Hepatocyte (in vitro differentiated cells): ENCODE data around the gene MOK. TPM values are rescaled to one million over a fixed set of nuclear protein-coding genes. Genes with fewer than 3 reads are reported as not detected.
A peak's percentile ranks its signal among the peaks of the same experiment; 100 is the strongest.

Source experiments
- DNase-seq: peaks from one replicate; pipeline ENCODE4 v3.0.0-alpha.2; 2016; ENCODE audit warnings: low spot score
- H2AFZ ChIP-seq: fragments of 200-600 bp; sonication (generic); 2 replicates; pipeline ENCODE4 v1.6.0; 2016; ENCODE audit warnings: antibody characterized with exemption, mild to moderate bottlenecking
- H3K27ac ChIP-seq: fragments of 200-600 bp; sonication (generic); 2 replicates; pipeline ENCODE4 v1.5.1; 2016; ENCODE audit warnings: mild to moderate bottlenecking
- H3K27me3 ChIP-seq: fragments of 200-600 bp; sonication (generic); 2 replicates; pipeline ENCODE4 v1.6.1; 2016
- H3K36me3 ChIP-seq: fragments of 200-600 bp; sonication (generic); replicated peaks from 2 replicates; pipeline ENCODE4 v1.5.1; 2016; ENCODE audit warnings: low read depth; ENCODE audit not compliant: insufficient read depth
- H3K4me1 ChIP-seq: fragments of 200-600 bp; sonication (generic); 2 replicates; pipeline ENCODE4 v1.5.1; 2016; ENCODE audit warnings: mild to moderate bottlenecking, moderate library complexity; ENCODE audit not compliant: insufficient read depth
- H3K4me2 ChIP-seq: fragments of 200-600 bp; sonication (generic); 2 replicates; pipeline ENCODE4 v1.6.0; 2016
- H3K4me3 ChIP-seq: fragments of 200-600 bp; sonication (generic); 2 replicates; pipeline ENCODE4 v1.5.1; 2016; ENCODE audit warnings: mild to moderate bottlenecking
- H3K79me2 ChIP-seq: fragments of 200-600 bp; sonication (generic); 2 replicates; pipeline ENCODE4 v1.6.0; 2017; ENCODE audit warnings: mild to moderate bottlenecking
- H3K9me2 ChIP-seq: fragments of 200-600 bp; sonication (generic); replicated peaks from 2 replicates; pipeline ENCODE4 v1.6.0; 2017; ENCODE audit warnings: mild to moderate bottlenecking; ENCODE audit not compliant: insufficient read depth
- H3K9me3 ChIP-seq: fragments of 200-600 bp; sonication (generic); 2 replicates; pipeline ENCODE4 v1.5.1; 2016; ENCODE audit warnings: low read depth, mild to moderate bottlenecking
- H4K20me1 ChIP-seq: fragments of 200-600 bp; sonication (generic); 2 replicates; pipeline ENCODE4 v1.6.0; 2016; ENCODE audit warnings: mild to moderate bottlenecking; ENCODE audit not compliant: insufficient read depth, poor library complexity, severe bottlenecking
- EZH2 ChIP-seq: fragments of 200-600 bp; sonication (generic); IDR thresholded peaks from 2 replicates; pipeline ENCODE4 v1.6.1; 2016; ENCODE audit warnings: antibody characterized with exemption, mild to moderate bottlenecking, borderline replicate concordance
- EZH2phosphoT487 ChIP-seq: fragments of 200-600 bp; sonication (generic); IDR thresholded peaks from one replicate; pipeline ENCODE4 v1.6.1; 2018; ENCODE audit warnings: antibody characterized with exemption, mild to moderate bottlenecking, low read depth, moderate library complexity; ENCODE audit not compliant: unreplicated experiment, severe bottlenecking
- WGBS: methylation state at CpG from one replicate; pipeline ENCODE4 v1.1.6; 2016; ENCODE audit warnings: low lambda C conversion rate; ENCODE audit errors: missing lambda C conversion rate; 5-methylcytosine and 5-hydroxymethylcytosine counted together
- polyA plus RNA-seq: library from polyadenylated mRNA; unstranded; fragments of >200 nt; fragmentation: Nextera tagmentation; extraction: Ambion mirVana; gene quantifications from 2 replicates; pipeline ENCODE4 v1.2.1, GENCODE V29; 2016
- total RNA-seq: library from RNA; depleted of rRNA; stranded (reverse); fragments of >200 nt; gene quantifications from 2 replicates; pipeline ENCODE4 v1.2.3, GENCODE V29; 2014
- TF ChIP-seq, protein P1 (sequence below): fragments of 200-600 bp; sonication (generic); IDR thresholded peaks from 2 replicates; pipeline ENCODE4 v1.5.1; 2016; ENCODE audit warnings: antibody characterized with exemption, mild to moderate bottlenecking; ENCODE audit not compliant: poor library complexity

The MOK gene
- total and polyA plus RNA-seq, 2 experiments from 2014 or later, result 9.3 to 13.5 TPM

GRCh38 chr14:102215576-102216250 is 89.3 kb downstream of the MOK start:
- H3K9me3 ChIP-seq, result no peaks in the 10 kb centered on the region
- no peak overlapping the region for H3K27ac ChIP-seq
- TF ChIP-seq EZH2phosphoT487 (no peak), EZH2 (no peak)
- TF ChIP-seq, protein P1, sequence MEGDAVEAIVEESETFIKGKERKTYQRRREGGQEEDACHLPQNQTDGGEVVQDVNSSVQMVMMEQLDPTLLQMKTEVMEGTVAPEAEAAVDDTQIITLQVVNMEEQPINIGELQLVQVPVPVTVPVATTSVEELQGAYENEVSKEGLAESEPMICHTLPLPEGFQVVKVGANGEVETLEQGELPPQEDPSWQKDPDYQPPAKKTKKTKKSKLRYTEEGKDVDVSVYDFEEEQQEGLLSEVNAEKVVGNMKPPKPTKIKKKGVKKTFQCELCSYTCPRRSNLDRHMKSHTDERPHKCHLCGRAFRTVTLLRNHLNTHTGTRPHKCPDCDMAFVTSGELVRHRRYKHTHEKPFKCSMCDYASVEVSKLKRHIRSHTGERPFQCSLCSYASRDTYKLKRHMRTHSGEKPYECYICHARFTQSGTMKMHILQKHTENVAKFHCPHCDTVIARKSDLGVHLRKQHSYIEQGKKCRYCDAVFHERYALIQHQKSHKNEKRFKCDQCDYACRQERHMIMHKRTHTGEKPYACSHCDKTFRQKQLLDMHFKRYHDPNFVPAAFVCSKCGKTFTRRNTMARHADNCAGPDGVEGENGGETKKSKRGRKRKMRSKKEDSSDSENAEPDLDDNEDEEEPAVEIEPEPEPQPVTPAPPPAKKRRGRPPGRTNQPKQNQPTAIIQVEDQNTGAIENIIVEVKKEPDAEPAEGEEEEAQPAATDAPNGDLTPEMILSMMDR, result no peak
- peaks cover 39% of the 10 kb centered on the region for H3K79me2 ChIP-seq
- peaks cover 26% of the 10 kb centered on the region for H4K20me1 ChIP-seq
- no peaks in the 10 kb centered on the region for H3K36me3 ChIP-seq
- 77% methylated on average over 20 of the region's 20 CpGs for WGBS
- no peak overlapping the region for H3K4me2 ChIP-seq
- H3K27me3 ChIP-seq, result no peaks in the 10 kb centered on the region
- no peak overlapping the region for H2AFZ ChIP-seq
- no peak overlapping the region for H3K4me3 ChIP-seq
- DNase-seq, result no peak
- H3K4me1 ChIP-seq, result peaks cover 10% of the 10 kb centered on the region
- no peaks in the 10 kb centered on the region for H3K9me2 ChIP-seq

GRCh38 chr14:102215071-102215470 is 89.9 kb downstream of the MOK start:
- peak overlapping the region; percentile 2 for H3K4me2 ChIP-seq
- no peak for DNase-seq
- WGBS, result 70% methylated on average over 12 of the region's 12 CpGs
- peaks cover 10% of the 10 kb centered on the region for H3K4me1 ChIP-seq
- TF ChIP-seq EZH2 (no peak), EZH2phosphoT487 (no peak)
- TF ChIP-seq, protein P1, result no peak
- H3K9me3 ChIP-seq, result no peaks in the 10 kb centered on the region
- H3K9me2 ChIP-seq, result no peaks in the 10 kb centered on the region
- no peaks in the 10 kb centered on the region for H3K36me3 ChIP-seq
- no peak overlapping the region for H3K27ac ChIP-seq
- H3K4me3 ChIP-seq, result no peak overlapping the region
- H2AFZ ChIP-seq, result no peak overlapping the region
- H3K79me2 ChIP-seq, result peaks cover 39% of the 10 kb centered on the region
- H3K27me3 ChIP-seq, result no peaks in the 10 kb centered on the region
- H4K20me1 ChIP-seq, result peaks cover 25% of the 10 kb centered on the region

DNA sequence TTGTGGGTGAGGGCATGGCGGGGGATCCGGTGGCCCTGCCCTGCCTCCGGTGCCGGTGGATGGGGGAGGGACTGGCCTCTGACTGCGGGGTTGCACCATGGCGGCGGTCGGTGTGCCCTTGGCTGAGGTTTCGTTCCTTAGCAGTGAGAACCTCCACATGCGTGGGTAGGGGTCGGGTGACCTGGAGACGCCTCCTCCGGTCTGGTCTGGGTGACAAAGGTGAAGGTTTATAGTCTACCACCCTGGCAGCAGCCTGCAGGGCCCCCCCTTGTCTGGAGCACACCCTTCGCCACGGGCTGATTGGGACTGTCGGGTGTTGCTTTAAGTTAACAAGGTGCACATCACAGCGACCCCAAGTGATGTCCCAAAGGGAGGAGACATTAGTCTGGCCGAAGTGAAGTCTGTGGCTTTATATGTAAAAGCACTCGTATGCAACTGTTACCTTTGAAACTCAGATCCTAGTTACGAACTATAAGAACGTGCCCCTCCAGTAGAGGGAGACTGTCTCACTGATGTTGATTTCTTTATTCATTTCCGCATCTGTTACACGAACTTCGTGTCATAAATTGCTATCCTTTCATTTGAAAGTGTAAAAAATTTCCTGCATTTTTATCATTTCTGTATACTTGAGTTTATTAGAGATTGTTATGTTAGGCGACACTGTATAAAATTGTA is 90.8 kb downstream of the MOK start:
- TF ChIP-seq, protein P1, result no peak
- TF ChIP-seq EZH2phosphoT487 (no peak), EZH2 (no peak)
- Histone ChIP-seq H3K4me3 (no peak overlapping the region), H3K9me3 (no peaks in the 10 kb centered on the region), H4K20me1 (peaks cover 25% of the 10 kb centered on the region), H3K36me3 (no peaks in the 10 kb centered on the region), H3K9me2 (no peaks in the 10 kb centered on the region), H3K79me2 (peaks cover 39% of the 10 kb centered on the region), H3K27me3 (no peaks in the 10 kb centered on the region), H3K4me1 (peaks cover 10% of the 10 kb centered on the region), H3K27ac (no peak overlapping the region), H2AFZ (no peak overlapping the region), H3K4me2 (no peak overlapping the region)
- WGBS, result 90% methylated on average over 24 of the region's 25 CpGs
- DNase-seq, result no peak
